Natural killer cell (primary cell): ENCODE results near the gene DUSP3. TPM values are rescaled to one million over a fixed set of nuclear protein-coding genes. Genes with fewer than 3 reads are reported as not detected.
A peak's percentile ranks its signal among the peaks of the same experiment; 100 is the strongest.

ENCODE experiments used
- ATAC-seq, 3 donors: fragments of 150-1000 bp in 2 of 3; fragments of 200-7000 bp in 1 of 3; cut with Tn5 transposase; 1 replicate in 1 of 3; 2 replicates in 2 of 3; pipeline ENCODE4 v1.10.0; 2021; ENCODE audit warnings: mild to moderate bottlenecking in 2 of 3, moderate library complexity in 2 of 3
- DNase-seq, 2 donors: peaks; one replicate each; pipeline versions ENCODE4 v3.0.0 to v3.0.0-alpha.2; 2013 to 2021; ENCODE audit warnings: mixed read lengths in 1 of 2
- H3K27ac ChIP-seq: one replicate; pipeline ENCODE4 v1.5.1; 2013; ENCODE audit warnings: mild to moderate bottlenecking, low read length
- H3K27me3 ChIP-seq: one replicate; pipeline ENCODE4 v1.6.1; 2013; ENCODE audit warnings: low read length; ENCODE audit not compliant: control insufficient read depth, insufficient read depth
- H3K36me3 ChIP-seq: one replicate; pipeline ENCODE4 v1.6.1; 2013; ENCODE audit warnings: low read length; ENCODE audit not compliant: control insufficient read depth, insufficient read depth
- H3K4me1 ChIP-seq: one replicate; pipeline ENCODE4 v1.6.1; 2013; ENCODE audit warnings: low read length; ENCODE audit not compliant: control insufficient read depth, insufficient read depth
- H3K4me3 ChIP-seq: one replicate; pipeline ENCODE4 v1.5.1; 2013; ENCODE audit warnings: low read length
- H3K9me3 ChIP-seq: one replicate; pipeline ENCODE4 v1.6.1; 2013; ENCODE audit warnings: low read length; ENCODE audit not compliant: control insufficient read depth, insufficient read depth
- H3K27ac Mint-ChIP-seq, 2 donors: one replicate each; pipeline ENCODE4 v1.8.0; 2022; ENCODE audit warnings: mild to moderate bottlenecking in 2 of 2, mixed read lengths in 2 of 2, moderate library complexity in 1 of 2
- H3K27me3 Mint-ChIP-seq, 2 donors: one replicate each; pipeline ENCODE4 v1.8.0; 2022; ENCODE audit warnings: low read depth in 2 of 2, mixed read lengths in 2 of 2
- H3K36me3 Mint-ChIP-seq: one replicate; pipeline ENCODE4 v1.8.0; 2022; ENCODE audit warnings: mixed read lengths
- H3K4me1 Mint-ChIP-seq, 2 donors: one replicate each; pipeline ENCODE4 v1.8.0; 2022; ENCODE audit warnings: mixed read lengths in 2 of 2
- H3K4me3 Mint-ChIP-seq: one replicate; pipeline ENCODE4 v1.8.0; 2022; ENCODE audit warnings: mild to moderate bottlenecking, moderate library complexity, mixed read lengths
- H3K9me3 Mint-ChIP-seq, 2 donors: one replicate each; pipeline ENCODE4 v1.8.0; 2022; ENCODE audit warnings: mixed read lengths in 2 of 2
- CTCF ChIP-seq: fragments of 200-600 bp; IDR thresholded peaks from one replicate; pipeline ENCODE4 v1.8.0; 2022; ENCODE audit warnings: antibody characterized with exemption
- WGBS: methylation state at CpG from one replicate; pipeline ENCODE4 v1.1.7; 2013; ENCODE audit warnings: missing lambda C conversion rate; ENCODE audit not compliant: insufficient coverage; 5-methylcytosine and 5-hydroxymethylcytosine counted together
- intact Hi-C: fragments of 100-400 bp; cut with micrococcal nuclease; formaldehyde crosslinking; loops from one replicate; pipeline ENCODE4 v1.14.2; 2022
- total RNA-seq, 4 donors: library from RNA; stranded (reverse); fragments of 120-200 nt in 1 of 4; gene quantifications; one replicate each; pipeline versions ENCODE4 v1.2.3 to v1.2.4, GENCODE V29; 2013 to 2022

DUSP3 gene
- total RNA-seq, 3 donors from 2014 or later (not counting 1 experiment from before 2014, with no cell fraction given), result 6.3 to 15.9 (median 12.9) TPM

GRCh38 chr17:43766413-43767052, 12.2 kb downstream of the DUSP3 start:
- ATAC-seq (peak in 1 of 3 donors; percentile 43), DNase-seq (peak; percentile 39 to 78)
- no peaks in the 10 kb centered on the region for H3K36me3 Mint-ChIP-seq
- intact Hi-C loops, result no loop called here
- H3K27ac Mint-ChIP-seq, result no peak overlapping the region
- peaks cover 7 to 10% of the 10 kb centered on the region in 2 donors for H3K27me3 Mint-ChIP-seq
- H3K9me3 ChIP-seq, result no peaks in the 10 kb centered on the region
- peak; percentile 82 for TF ChIP-seq CTCF
- 68% methylated on average over 6 of the region's 7 CpGs for WGBS
- no peak overlapping the region for H3K27ac ChIP-seq
- H3K27me3 ChIP-seq, result no peaks in the 10 kb centered on the region
- H3K4me3 ChIP-seq, result no peak overlapping the region
- H3K4me1 ChIP-seq, result no peaks in the 10 kb centered on the region
- no peaks in the 10 kb centered on the region for H3K9me3 Mint-ChIP-seq
- H3K4me1 Mint-ChIP-seq, result no peaks in the 10 kb centered on the region
- H3K36me3 ChIP-seq, result no peaks in the 10 kb centered on the region
- H3K4me3 Mint-ChIP-seq, result no peak overlapping the region

- Histone ChIP-seq H3K4me1 (peaks cover 34% of the 10 kb centered on the region), H3K27me3 (peaks cover 31% of the 10 kb centered on the region), H3K9me3 (no peaks in the 10 kb centered on the region), H3K27ac (no peak overlapping the region), H3K4me3 (no peak overlapping the region), H3K36me3 (no peaks in the 10 kb centered on the region)
- DNase-seq (peak; percentile 85 to 93), ATAC-seq (peak; percentile 92 to 98 (median 98))
- Mint-ChIP-seq H3K9me3 (no peaks in the 10 kb centered on the region), H3K27ac (no peak overlapping the region), H3K4me3 (no peak overlapping the region), H3K27me3 (peaks cover 32 to 37% of the 10 kb centered on the region in 2 donors), H3K36me3 (no peaks in the 10 kb centered on the region), H3K4me1 (peaks cover 5 to 17% of the 10 kb centered on the region in 2 donors)
- peak; percentile 98 for TF ChIP-seq CTCF
- WGBS, result 20% methylated on average over 10 of the region's 10 CpGs
- intact Hi-C loops, result loop anchor here (1.0 kb wide), 2 partner anchors 66 to 184 kb away; no protein-coding TSS in a partner anchor
Observed at GRCh38 chr17:43760254-43760852, 18.4 kb downstream of the DUSP3 start.

- TF ChIP-seq CTCF, result no peak
- intact Hi-C loops, result loop anchor here (1.0 kb wide), 2 partner anchors 66 to 184 kb away; no protein-coding TSS in a partner anchor
- Histone ChIP-seq H3K36me3 (no peaks in the 10 kb centered on the region), H3K27me3 (peaks cover 35% of the 10 kb centered on the region), H3K9me3 (no peaks in the 10 kb centered on the region), H3K4me1 (peaks cover 39% of the 10 kb centered on the region), H3K4me3 (no peak overlapping the region), H3K27ac (no peak overlapping the region)
- Mint-ChIP-seq H3K27ac (no peak overlapping the region), H3K4me3 (no peak overlapping the region), H3K9me3 (no peaks in the 10 kb centered on the region), H3K36me3 (no peaks in the 10 kb centered on the region), H3K27me3 (peaks cover 32 to 37% of the 10 kb centered on the region in 2 donors), H3K4me1 (peaks cover 5 to 18% of the 10 kb centered on the region in 2 donors)
- ATAC-seq, result no peak
- WGBS, result 83% methylated on average over 7 of the region's 7 CpGs
- DNase-seq, result no peak
Observed at GRCh38 chr17:43759836-43760235, 18.9 kb downstream of the DUSP3 start.
